GM23338 (cell line): ENCODE data around the gene DSCAML1. TPM values are rescaled to one million over a fixed set of nuclear protein-coding genes. Genes with fewer than 3 reads are reported as not detected.

Source experiments
- ATAC-seq: fragments of 200-7000 bp; cut with Tn5 transposase; 3 replicates; pipeline ENCODE4 v1.9.1; 2020
- DNase-seq: peaks from one replicate; pipeline ENCODE4 v3.0.0-alpha.2; 2015; ENCODE audit warnings: low spot score
- H2AFZ ChIP-seq: fragments of 200-600 bp; sonication (generic); 2 replicates; pipeline ENCODE4 v1.8.0; 2016; ENCODE audit warnings: antibody characterized with exemption, mild to moderate bottlenecking, moderate library complexity
- H3F3A ChIP-seq: fragments of 200-600 bp; sonication (generic); replicated peaks from 2 replicates; pipeline ENCODE4 v1.8.0; 2017; ENCODE audit warnings: antibody characterized with exemption, mixed run types, low read depth
- H3K27ac ChIP-seq: fragments of 200-600 bp; sonication (generic); 2 replicates; pipeline ENCODE4 v1.6.1; 2016; ENCODE audit warnings: low read depth
- H3K27me3 ChIP-seq: fragments of 200-600 bp; sonication (generic); 2 replicates; pipeline ENCODE4 v1.8.0; 2016; ENCODE audit warnings: mild to moderate bottlenecking, mixed run types, moderate library complexity; ENCODE audit not compliant: insufficient read depth
- H3K36me3 ChIP-seq: fragments of 200-600 bp; sonication (generic); 2 replicates; pipeline ENCODE4 v1.8.0; 2016; ENCODE audit warnings: mild to moderate bottlenecking; ENCODE audit not compliant: insufficient read depth
- H3K4me1 ChIP-seq: fragments of 200-600 bp; sonication (generic); 2 replicates; pipeline ENCODE4 v1.8.0; 2016; ENCODE audit warnings: mild to moderate bottlenecking, moderate library complexity; ENCODE audit not compliant: insufficient read depth
- H3K4me2 ChIP-seq: fragments of 200-600 bp; sonication (generic); 2 replicates; pipeline ENCODE4 v1.7.1; 2017; ENCODE audit warnings: mixed run types
- H3K4me3 ChIP-seq: fragments of 200-600 bp; sonication (generic); 2 replicates; pipeline ENCODE4 v1.6.1; 2016; ENCODE audit warnings: mixed run types
- H3K79me2 ChIP-seq: fragments of 200-600 bp; sonication (generic); replicated peaks from 2 replicates; pipeline ENCODE4 v1.8.0; 2017; ENCODE audit warnings: mild to moderate bottlenecking; ENCODE audit not compliant: insufficient read depth
- H3K9me2 ChIP-seq: fragments of 200-600 bp; sonication (generic); 2 replicates; pipeline ENCODE4 v1.8.0; 2017; ENCODE audit not compliant: insufficient read depth
- H4K20me1 ChIP-seq: fragments of 200-600 bp; sonication (generic); replicated peaks from 2 replicates; pipeline ENCODE4 v1.8.0; 2017; ENCODE audit warnings: mild to moderate bottlenecking; ENCODE audit not compliant: insufficient read depth
- H3K27ac Mint-ChIP-seq: 2 replicates; pipeline ENCODE4 v1.8.0; 2020; ENCODE audit warnings: inconsistent platforms, mild to moderate bottlenecking, moderate library complexity, mixed read lengths
- H3K27me3 Mint-ChIP-seq: 3 replicates; pipeline ENCODE4 v1.8.0; 2022; ENCODE audit warnings: low read depth, mild to moderate bottlenecking, moderate library complexity, mixed read lengths, inconsistent platforms; ENCODE audit not compliant: insufficient read depth, poor library complexity
- H3K36me3 Mint-ChIP-seq: 3 replicates; pipeline ENCODE4 v1.8.0; 2021; ENCODE audit warnings: low read depth, mild to moderate bottlenecking, inconsistent platforms, moderate library complexity, mixed read lengths
- H3K4me1 Mint-ChIP-seq: 3 replicates; pipeline ENCODE4 v1.8.0; 2020; ENCODE audit warnings: mild to moderate bottlenecking, inconsistent platforms, mixed read lengths
- H3K4me3 Mint-ChIP-seq: 3 replicates; pipeline ENCODE4 v1.8.0; 2021; ENCODE audit warnings: moderate library complexity, mild to moderate bottlenecking, inconsistent platforms, mixed read lengths
- H3K9me3 Mint-ChIP-seq: 3 replicates; pipeline ENCODE4 v1.8.0; 2020; ENCODE audit warnings: moderate library complexity, mild to moderate bottlenecking, inconsistent platforms, mixed read lengths
- CREB1 ChIP-seq: fragments of 250-450 bp; sonication (Bioruptor Pico); IDR thresholded peaks from 2 replicates; pipeline ENCODE4 v1.5.0; 2020; ENCODE audit warnings: low read depth, mild to moderate bottlenecking, moderate library complexity
- EZH2 ChIP-seq: fragments of 200-600 bp; sonication (generic); IDR thresholded peaks from one replicate; pipeline ENCODE4 v1.8.0; 2017; ENCODE audit warnings: antibody characterized with exemption, mild to moderate bottlenecking, low read depth; ENCODE audit not compliant: unreplicated experiment
- EZH2phosphoT487 ChIP-seq: fragments of 200-600 bp; sonication (generic); IDR thresholded peaks from one replicate; pipeline ENCODE4 v1.8.1; 2018; ENCODE audit warnings: antibody characterized with exemption; ENCODE audit not compliant: unreplicated experiment
- JUNB ChIP-seq: IDR thresholded peaks from one replicate; pipeline ENCODE4 v1.6.1; 2016; ENCODE audit warnings: antibody characterized with exemption; ENCODE audit not compliant: unreplicated experiment
- POLR2AphosphoS5 ChIP-seq: IDR thresholded peaks from 2 replicates; pipeline ENCODE4 v1.6.1; 2016; ENCODE audit warnings: antibody characterized with exemption, low read depth
- ZNF114 ChIP-seq: fragments of 250-450 bp; sonication (Bioruptor Pico); IDR thresholded peaks from 2 replicates; pipeline ENCODE4 v1.5.0; 2020; ENCODE audit warnings: mild to moderate bottlenecking, moderate library complexity
- polyA plus RNA-seq: library from polyadenylated mRNA; unstranded; fragments of >200 nt; fragmentation: Nextera tagmentation; extraction: Ambion mirVana; gene quantifications from 2 replicates; pipeline ENCODE4 v1.2.1, GENCODE V29; 2016
- total RNA-seq: library from RNA; depleted of rRNA; stranded (reverse); fragments of >200 nt; shearing (Covaris generic); gene quantifications from 2 replicates; pipeline ENCODE4 v1.2.3, GENCODE V29; 2014
- TF ChIP-seq, protein P1 (sequence below): fragments of 250-450 bp; sonication (Bioruptor Pico); IDR thresholded peaks from 2 replicates; pipeline ENCODE4 v1.5.0; 2020; ENCODE audit warnings: mild to moderate bottlenecking, moderate library complexity
- TF ChIP-seq, protein P2 (sequence below): IDR thresholded peaks from 2 replicates; pipeline ENCODE4 v1.6.1; 2016; ENCODE audit warnings: antibody characterized with exemption

DSCAML1 gene
- total and polyA plus RNA-seq, 2 experiments from 2014 or later, result 0.17 TPM; not detected in 1

DNA sequence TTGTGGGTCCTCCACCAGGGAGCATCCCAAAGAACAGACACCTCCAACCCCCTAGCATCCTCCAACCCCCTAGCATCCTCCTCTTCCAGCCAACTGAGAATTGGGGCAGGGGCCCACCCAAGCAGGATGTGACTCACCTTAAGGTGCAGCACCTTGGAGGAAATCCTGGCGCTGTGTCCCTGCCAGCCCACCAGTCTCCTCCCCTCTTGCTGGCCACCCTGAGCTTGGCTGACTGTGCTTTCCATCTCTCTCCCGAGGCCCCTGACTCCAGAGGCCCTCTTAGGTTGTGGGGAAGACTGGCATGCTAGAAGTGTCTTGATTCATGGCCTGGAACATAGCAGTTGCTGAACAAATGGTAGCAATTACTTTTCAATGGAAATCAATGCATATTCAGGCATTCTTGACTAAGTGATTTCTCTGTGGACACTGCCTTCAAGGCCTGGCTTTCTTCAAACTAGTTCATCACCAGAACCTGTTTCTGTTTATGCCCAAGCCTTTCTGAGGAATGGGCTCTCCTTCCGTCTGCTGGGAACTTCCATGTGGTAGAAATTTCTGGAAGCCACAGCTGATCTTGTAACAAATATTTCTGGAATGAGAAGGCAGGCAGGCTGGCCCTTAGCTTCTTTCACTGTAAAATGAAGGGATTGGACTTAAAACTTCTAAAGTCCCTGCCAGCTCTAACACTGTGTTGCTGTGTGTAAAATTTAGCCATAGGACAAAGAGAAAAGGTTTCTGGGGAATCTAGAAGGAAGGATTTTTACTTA lies 408.8 kb downstream of the DSCAML1 start (continued):
- TF ChIP-seq, protein P1, sequence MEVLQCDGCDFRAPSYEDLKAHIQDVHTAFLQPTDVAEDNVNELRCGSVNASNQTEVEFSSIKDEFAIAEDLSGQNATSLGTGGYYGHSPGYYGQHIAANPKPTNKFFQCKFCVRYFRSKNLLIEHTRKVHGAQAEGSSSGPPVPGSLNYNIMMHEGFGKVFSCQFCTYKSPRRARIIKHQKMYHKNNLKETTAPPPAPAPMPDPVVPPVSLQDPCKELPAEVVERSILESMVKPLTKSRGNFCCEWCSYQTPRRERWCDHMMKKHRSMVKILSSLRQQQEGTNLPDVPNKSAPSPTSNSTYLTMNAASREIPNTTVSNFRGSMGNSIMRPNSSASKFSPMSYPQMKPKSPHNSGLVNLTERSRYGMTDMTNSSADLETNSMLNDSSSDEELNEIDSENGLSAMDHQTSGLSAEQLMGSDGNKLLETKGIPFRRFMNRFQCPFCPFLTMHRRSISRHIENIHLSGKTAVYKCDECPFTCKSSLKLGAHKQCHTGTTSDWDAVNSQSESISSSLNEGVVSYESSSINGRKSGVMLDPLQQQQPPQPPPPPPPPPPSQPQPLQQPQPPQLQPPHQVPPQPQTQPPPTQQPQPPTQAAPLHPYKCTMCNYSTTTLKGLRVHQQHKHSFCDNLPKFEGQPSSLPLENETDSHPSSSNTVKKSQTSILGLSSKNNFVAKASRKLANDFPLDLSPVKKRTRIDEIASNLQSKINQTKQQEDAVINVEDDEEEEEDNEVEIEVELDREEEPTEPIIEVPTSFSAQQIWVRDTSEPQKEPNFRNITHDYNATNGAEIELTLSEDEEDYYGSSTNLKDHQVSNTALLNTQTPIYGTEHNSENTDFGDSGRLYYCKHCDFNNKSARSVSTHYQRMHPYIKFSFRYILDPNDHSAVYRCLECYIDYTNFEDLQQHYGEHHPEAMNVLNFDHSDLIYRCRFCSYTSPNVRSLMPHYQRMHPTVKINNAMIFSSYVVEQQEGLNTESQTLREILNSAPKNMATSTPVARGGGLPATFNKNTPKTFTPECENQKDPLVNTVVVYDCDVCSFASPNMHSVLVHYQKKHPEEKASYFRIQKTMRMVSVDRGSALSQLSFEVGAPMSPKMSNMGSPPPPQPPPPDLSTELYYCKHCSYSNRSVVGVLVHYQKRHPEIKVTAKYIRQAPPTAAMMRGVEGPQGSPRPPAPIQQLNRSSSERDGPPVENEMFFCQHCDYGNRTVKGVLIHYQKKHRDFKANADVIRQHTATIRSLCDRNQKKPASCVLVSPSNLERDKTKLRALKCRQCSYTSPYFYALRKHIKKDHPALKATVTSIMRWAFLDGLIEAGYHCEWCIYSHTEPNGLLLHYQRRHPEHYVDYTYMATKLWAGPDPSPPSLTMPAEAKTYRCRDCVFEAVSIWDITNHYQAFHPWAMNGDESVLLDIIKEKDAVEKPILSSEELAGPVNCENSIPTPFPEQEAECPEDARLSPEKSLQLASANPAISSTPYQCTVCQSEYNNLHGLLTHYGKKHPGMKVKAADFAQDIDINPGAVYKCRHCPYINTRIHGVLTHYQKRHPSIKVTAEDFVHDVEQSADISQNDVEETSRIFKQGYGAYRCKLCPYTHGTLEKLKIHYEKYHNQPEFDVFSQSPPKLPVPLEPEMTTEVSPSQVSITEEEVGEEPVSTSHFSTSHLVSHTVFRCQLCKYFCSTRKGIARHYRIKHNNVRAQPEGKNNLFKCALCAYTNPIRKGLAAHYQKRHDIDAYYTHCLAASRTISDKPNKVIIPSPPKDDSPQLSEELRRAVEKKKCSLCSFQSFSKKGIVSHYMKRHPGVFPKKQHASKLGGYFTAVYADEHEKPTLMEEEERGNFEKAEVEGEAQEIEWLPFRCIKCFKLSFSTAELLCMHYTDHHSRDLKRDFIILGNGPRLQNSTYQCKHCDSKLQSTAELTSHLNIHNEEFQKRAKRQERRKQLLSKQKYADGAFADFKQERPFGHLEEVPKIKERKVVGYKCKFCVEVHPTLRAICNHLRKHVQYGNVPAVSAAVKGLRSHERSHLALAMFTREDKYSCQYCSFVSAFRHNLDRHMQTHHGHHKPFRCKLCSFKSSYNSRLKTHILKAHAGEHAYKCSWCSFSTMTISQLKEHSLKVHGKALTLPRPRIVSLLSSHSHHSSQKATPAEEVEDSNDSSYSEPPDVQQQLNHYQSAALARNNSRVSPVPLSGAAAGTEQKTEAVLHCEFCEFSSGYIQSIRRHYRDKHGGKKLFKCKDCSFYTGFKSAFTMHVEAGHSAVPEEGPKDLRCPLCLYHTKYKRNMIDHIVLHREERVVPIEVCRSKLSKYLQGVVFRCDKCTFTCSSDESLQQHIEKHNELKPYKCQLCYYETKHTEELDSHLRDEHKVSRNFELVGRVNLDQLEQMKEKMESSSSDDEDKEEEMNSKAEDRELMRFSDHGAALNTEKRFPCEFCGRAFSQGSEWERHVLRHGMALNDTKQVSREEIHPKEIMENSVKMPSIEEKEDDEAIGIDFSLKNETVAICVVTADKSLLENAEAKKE, result no peak

DNA sequence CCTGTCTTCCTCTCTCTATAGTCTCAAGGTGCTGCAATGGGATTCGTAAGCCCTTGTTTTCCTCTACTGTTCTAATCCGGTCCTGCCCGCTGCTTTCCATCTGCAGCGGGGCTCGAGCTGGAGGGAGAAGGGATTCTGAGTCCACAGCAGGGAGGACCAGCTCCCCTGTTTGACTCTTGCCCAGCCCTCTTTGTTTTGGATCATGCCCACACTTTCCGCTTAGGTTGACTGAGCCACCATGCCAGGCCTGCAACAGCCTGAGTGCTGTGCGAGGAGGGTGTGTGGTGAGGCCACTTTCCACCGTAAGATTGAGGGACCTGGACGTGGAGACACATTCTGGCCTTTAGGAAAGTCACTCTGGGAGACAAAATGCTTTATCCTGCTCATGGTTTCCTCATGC lies 411.1 kb downstream of the DSCAML1 start:
- H3K36me3 Mint-ChIP-seq, result peaks cover 10% of the 10 kb centered on the region
- no peaks in the 10 kb centered on the region for H3K27me3 ChIP-seq
- no peaks in the 10 kb centered on the region for H3K36me3 ChIP-seq
- TF ChIP-seq EZH2, result no peak
- TF ChIP-seq EZH2phosphoT487, result no peak
- no peak for TF ChIP-seq ZNF114 (CRISPR knock-in tag)
- no peak for TF ChIP-seq JUNB
- TF ChIP-seq POLR2AphosphoS5, result no peak
- no peak for TF ChIP-seq CREB1 (CRISPR knock-in tag)
- TF ChIP-seq, protein P1, result no peak
- TF ChIP-seq, protein P2, sequence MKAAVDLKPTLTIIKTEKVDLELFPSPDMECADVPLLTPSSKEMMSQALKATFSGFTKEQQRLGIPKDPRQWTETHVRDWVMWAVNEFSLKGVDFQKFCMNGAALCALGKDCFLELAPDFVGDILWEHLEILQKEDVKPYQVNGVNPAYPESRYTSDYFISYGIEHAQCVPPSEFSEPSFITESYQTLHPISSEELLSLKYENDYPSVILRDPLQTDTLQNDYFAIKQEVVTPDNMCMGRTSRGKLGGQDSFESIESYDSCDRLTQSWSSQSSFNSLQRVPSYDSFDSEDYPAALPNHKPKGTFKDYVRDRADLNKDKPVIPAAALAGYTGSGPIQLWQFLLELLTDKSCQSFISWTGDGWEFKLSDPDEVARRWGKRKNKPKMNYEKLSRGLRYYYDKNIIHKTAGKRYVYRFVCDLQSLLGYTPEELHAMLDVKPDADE, result no peak

More for the DNA sequence above, 411.1 kb downstream of the DSCAML1 start:
- Mint-ChIP-seq H3K4me3 (no peak overlapping the region), H3K4me1 (peaks cover 9% of the 10 kb centered on the region; the same call in 2 of the 3 replicates), H3K9me3 (no peaks in the 10 kb centered on the region), H3K27ac (no peak overlapping the region), H3K27me3 (peaks cover 2% of the 10 kb centered on the region)
- H2AFZ ChIP-seq, result no peak overlapping the region
- no peak overlapping the region for H3K4me3 ChIP-seq
- H3K4me1 ChIP-seq, result no peaks in the 10 kb centered on the region
- H3K27ac ChIP-seq, result no peak overlapping the region
- DNase-seq (no peak), ATAC-seq (no peak)
- H3F3A ChIP-seq, result no peaks in the 10 kb centered on the region
- H3K79me2 ChIP-seq, result no peaks in the 10 kb centered on the region
- no peaks in the 10 kb centered on the region for H3K9me2 ChIP-seq
- no peak overlapping the region for H3K4me2 ChIP-seq
- H4K20me1 ChIP-seq, result no peaks in the 10 kb centered on the region
